Measurements from ENCODE around the gene LIPC. TPM values are rescaled to one million over a fixed set of nuclear protein-coding genes. Genes with fewer than 3 reads are reported as not detected.

The LIPC gene
- total and polyA plus RNA-seq, 2 experiments from 2014 or later = not detected

GRCh38 chr15:58551084-58551763, 119.4 kb downstream of the LIPC start:
- H3K27me3 ChIP-seq (ENCODE audit: insufficient read depth) = no peaks in the 10 kb centered on the region
- Mint-ChIP-seq H3K9me3 (no peaks in the 10 kb centered on the region), H3K4me3 (no peak overlapping the region), H3K27me3 (ENCODE audit: insufficient read depth, low read depth, poor library complexity) (peaks cover 12% of the 10 kb centered on the region), H3K36me3 (ENCODE audit: low read depth) (no peaks in the 10 kb centered on the region), H3K4me1 (peaks cover 33% of the 10 kb centered on the region), H3K27ac (no peak overlapping the region)
- no peak overlapping the region for H3K27ac ChIP-seq (ENCODE audit: low read depth)
- ATAC-seq (no peak), DNase-seq (ENCODE audit: low spot score) (no peak)
- TF ChIP-seq ETS1 (IDR thresholded peaks at IDR 0.05) (no peak), EZH2phosphoT487 (IDR thresholded peaks at IDR 0.05; ENCODE audit: unreplicated experiment) (no peak), NANOG (IDR thresholded peaks at IDR 0.05; ENCODE audit: borderline replicate concordance) (no peak), ZNF331 (CRISPR knock-in tag; IDR thresholded peaks at IDR 0.05; ENCODE audit: low read depth) (no peak), REST (IDR thresholded peaks at IDR 0.05; ENCODE audit: unreplicated experiment) (no peak), STAT1 (IDR thresholded peaks at IDR 0.05; ENCODE audit: unreplicated experiment) (no peak), POLR2AphosphoS5 (IDR thresholded peaks at IDR 0.05; ENCODE audit: low read depth) (no peak), EZH2 (IDR thresholded peaks at IDR 0.05; ENCODE audit: low read depth, unreplicated experiment) (no peak), CTCF (conservative IDR thresholded peaks at IDR 0.05; ENCODE audit: low read depth in 2 of 2) (no peak), CREB1 (CRISPR knock-in tag; IDR thresholded peaks at IDR 0.05; ENCODE audit: low read depth) (no peak), JUNB (IDR thresholded peaks at IDR 0.05; ENCODE audit: unreplicated experiment) (no peak), ZNF462 (CRISPR knock-in tag; IDR thresholded peaks at IDR 0.05) (no peak), ZNF114 (CRISPR knock-in tag; IDR thresholded peaks at IDR 0.05) (no peak)
- H3K36me3 ChIP-seq (ENCODE audit: insufficient read depth) = no peaks in the 10 kb centered on the region
- no peak overlapping the region for H3K4me3 ChIP-seq
- H3K4me1 ChIP-seq (ENCODE audit: insufficient read depth) = peaks cover 13% of the 10 kb centered on the region
- H2AFZ ChIP-seq = peak overlapping the region; percentile 92
- H3K9me2 ChIP-seq (ENCODE audit: insufficient read depth) = 0 out of 2 replicates have a peak, but pooled peaks cover 3% of the 10 kb centered on the region
- peak overlapping the region; percentile 20; the same call in 1 of the 2 replicates for H3K4me2 ChIP-seq
- H3F3A ChIP-seq (replicated peaks; ENCODE audit: low read depth) = no peaks in the 10 kb centered on the region
- no peaks in the 10 kb centered on the region for H4K20me1 ChIP-seq (replicated peaks; ENCODE audit: insufficient read depth)
- H3K79me2 ChIP-seq (replicated peaks; ENCODE audit: insufficient read depth) = no peaks in the 10 kb centered on the region
